ENCODE data around the gene TMEFF1. TPM values are rescaled to one million over a fixed set of nuclear protein-coding genes. Genes with fewer than 3 reads are reported as not detected.

TMEFF1 gene
- total RNA-seq, 1 experiment from 2014 or later, result 8.6 TPM

GRCh38 chr9:100447041-100447440 is 25.9 kb upstream of the TMEFF1 start:
- no peak for DNase-seq (ENCODE audit: low spot score)

GRCh38 chr9:100448266-100448665 is 24.7 kb upstream of the TMEFF1 start:
- DNase-seq (ENCODE audit: low spot score), result no peak

- no peak for DNase-seq (ENCODE audit: low spot score)
These were observed 23.5 kb upstream of the TMEFF1 start for GRCh38 chr9:100449420-100449819.

- no peak for DNase-seq (ENCODE audit: low spot score)
These were observed 20.1 kb upstream of the TMEFF1 start for GRCh38 chr9:100452894-100453293.

- no peak for DNase-seq (ENCODE audit: low spot score)
These were observed 17.5 kb upstream of the TMEFF1 start for GRCh38 chr9:100455470-100455869.

GRCh38 chr9:100457517-100457916 is 15.4 kb upstream of the TMEFF1 start:
- no peak for DNase-seq (ENCODE audit: low spot score)

- no peak for DNase-seq (ENCODE audit: low spot score)
These were observed 13.0 kb upstream of the TMEFF1 start for GRCh38 chr9:100459963-100460362.

GRCh38 chr9:100465274-100465673 is 7.7 kb upstream of the TMEFF1 start:
- no peak for DNase-seq (ENCODE audit: low spot score)

- no peak for DNase-seq (ENCODE audit: low spot score)
These were observed 7.2 kb upstream of the TMEFF1 start for GRCh38 chr9:100465761-100466160.

GRCh38 chr9:100466171-100466828 is 6.6 kb upstream of the TMEFF1 start:
- DNase-seq (ENCODE audit: low spot score), result no peak

- DNase-seq (ENCODE audit: low spot score), result no peak
These were observed 6.1 kb upstream of the TMEFF1 start for GRCh38 chr9:100466829-100467221.

- no peak for DNase-seq (ENCODE audit: low spot score)
These were observed 4.9 kb upstream of the TMEFF1 start for GRCh38 chr9:100468041-100468440.

GRCh38 chr9:100472268-100472667 is 681 bp upstream of the TMEFF1 start:
- DNase-seq (ENCODE audit: low spot score), result no peak

GRCh38 chr9:100473276-100474081 is 530 bp downstream of the TMEFF1 start:
- peak; percentile 19 for DNase-seq (ENCODE audit: low spot score)

- no peak for DNase-seq (ENCODE audit: low spot score)
These were observed 1.4 kb downstream of the TMEFF1 start for GRCh38 chr9:100474082-100474923.

GRCh38 chr9:100474924-100475276 is 2.0 kb downstream of the TMEFF1 start:
- no peak for DNase-seq (ENCODE audit: low spot score)

GRCh38 chr9:100477241-100477640 is 4.3 kb downstream of the TMEFF1 start:
- no peak for DNase-seq (ENCODE audit: low spot score)

- DNase-seq (ENCODE audit: low spot score), result no peak
These were observed 5.2 kb downstream of the TMEFF1 start for GRCh38 chr9:100478192-100478591.

- DNase-seq (ENCODE audit: low spot score), result no peak
These were observed 6.9 kb downstream of the TMEFF1 start for GRCh38 chr9:100479820-100480219.

GRCh38 chr9:100485196-100485595 is 12.2 kb downstream of the TMEFF1 start:
- no peak for DNase-seq (ENCODE audit: low spot score)

- no peak for DNase-seq (ENCODE audit: low spot score)
These were observed 13.7 kb downstream of the TMEFF1 start for GRCh38 chr9:100486479-100487176.

GRCh38 chr9:100488177-100488576 is 15.2 kb downstream of the TMEFF1 start:
- DNase-seq (ENCODE audit: low spot score), result no peak

Measured in A172 (cell line).